ENCODE measurements around the gene MKNK1.
"Not testable (repeated sequence)": the region's sequence is repeated elsewhere in the genome, so short reads cannot be mapped to it uniquely, and the experiment has no call there.

The MKNK1 gene

DNA sequence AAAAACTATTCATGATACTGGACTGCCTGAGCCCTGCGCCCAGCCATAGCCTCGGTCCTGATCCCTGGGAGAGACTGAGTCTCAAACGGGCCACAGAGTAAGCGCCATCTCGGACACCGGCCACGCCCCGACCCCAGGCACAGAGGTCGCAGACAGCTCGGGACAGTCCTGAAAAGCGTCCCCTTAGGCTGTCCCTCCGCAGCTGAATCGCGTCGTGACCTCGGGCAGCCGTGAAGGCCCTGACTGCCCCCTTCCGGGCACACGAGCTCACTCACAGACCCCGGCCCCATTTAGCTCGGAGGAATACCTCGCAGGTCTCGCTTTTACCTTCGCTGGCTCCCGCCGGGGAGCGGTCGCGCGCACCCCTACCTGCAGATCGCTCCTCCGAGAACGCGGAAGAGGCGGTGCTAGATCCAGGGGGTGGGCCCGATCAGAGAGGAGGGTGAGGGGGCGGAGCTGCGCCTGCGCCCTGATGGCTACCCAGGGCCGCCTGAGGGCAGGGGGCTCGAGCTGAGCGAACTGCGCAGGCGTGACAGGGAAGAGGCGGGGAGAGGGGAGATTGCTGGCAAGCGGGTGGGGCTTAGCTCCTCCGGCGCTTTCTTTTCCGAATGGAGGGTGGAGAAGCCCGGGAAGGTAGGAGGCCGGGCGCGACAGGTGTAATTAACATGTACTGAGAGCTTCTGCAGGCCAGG lies at the start of gene MKNK1:
MKNK1 (minus strand) TSS at position 411 of the 692 bp plus-strand sequence. CDS start 20,941 bp downstream, outside the sequence.
- peak; percentile 95 for ATAC-seq
- peak within 1 kb of the TSS; percentile 90 for H3K4me3 Mint-ChIP-seq
- H3K36me3 Mint-ChIP-seq = peaks cover 29% of the 10 kb centered on the region
- H3K9me3 Mint-ChIP-seq = no peaks in the 10 kb centered on the region
- H3K27ac Mint-ChIP-seq = peak within 1 kb of the TSS; percentile 89
- peak; percentile 95 to 99 for DNase-seq (ENCODE audit: low spot score in 2 of 2)
- peaks cover 61% of the 10 kb centered on the region for H3K4me1 Mint-ChIP-seq

DNA sequence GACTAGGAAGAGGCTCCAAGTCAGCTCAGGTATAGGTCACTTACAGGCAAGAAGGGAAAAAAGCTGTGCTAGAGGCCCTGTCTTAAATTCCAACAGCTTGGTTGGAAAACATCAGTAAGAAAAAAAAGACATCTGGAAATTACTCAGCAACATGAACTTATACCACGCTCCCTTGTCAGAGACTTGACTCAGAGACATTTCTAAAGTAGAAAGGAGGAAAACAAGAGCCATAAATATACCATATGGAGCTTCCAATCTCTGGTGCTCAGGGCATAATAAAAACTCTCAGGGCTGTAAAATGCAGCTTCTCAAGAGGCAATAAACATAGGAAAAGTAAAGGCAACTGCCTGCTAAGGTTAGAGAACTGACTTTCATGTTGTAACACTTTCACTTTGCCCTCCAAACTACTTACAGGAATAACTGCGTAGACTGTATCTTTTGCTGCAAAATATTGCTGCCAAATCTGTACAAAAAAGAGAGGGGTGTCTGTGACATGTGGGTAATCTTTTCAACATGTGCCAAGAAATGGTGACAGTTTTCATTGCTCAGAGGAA lies 49.4 kb upstream of the MKNK1 start:
- Mint-ChIP-seq H3K4me3 (no peak overlapping the region), H3K27ac (peak overlapping the region; percentile 2), H3K36me3 (peaks cover 73% of the 10 kb centered on the region), H3K4me1 (peaks cover 6% of the 10 kb centered on the region), H3K9me3 (no peaks in the 10 kb centered on the region)
- ATAC-seq = peak; percentile 55
- DNase-seq (ENCODE audit: low spot score in 2 of 2) = no peak

DNA sequence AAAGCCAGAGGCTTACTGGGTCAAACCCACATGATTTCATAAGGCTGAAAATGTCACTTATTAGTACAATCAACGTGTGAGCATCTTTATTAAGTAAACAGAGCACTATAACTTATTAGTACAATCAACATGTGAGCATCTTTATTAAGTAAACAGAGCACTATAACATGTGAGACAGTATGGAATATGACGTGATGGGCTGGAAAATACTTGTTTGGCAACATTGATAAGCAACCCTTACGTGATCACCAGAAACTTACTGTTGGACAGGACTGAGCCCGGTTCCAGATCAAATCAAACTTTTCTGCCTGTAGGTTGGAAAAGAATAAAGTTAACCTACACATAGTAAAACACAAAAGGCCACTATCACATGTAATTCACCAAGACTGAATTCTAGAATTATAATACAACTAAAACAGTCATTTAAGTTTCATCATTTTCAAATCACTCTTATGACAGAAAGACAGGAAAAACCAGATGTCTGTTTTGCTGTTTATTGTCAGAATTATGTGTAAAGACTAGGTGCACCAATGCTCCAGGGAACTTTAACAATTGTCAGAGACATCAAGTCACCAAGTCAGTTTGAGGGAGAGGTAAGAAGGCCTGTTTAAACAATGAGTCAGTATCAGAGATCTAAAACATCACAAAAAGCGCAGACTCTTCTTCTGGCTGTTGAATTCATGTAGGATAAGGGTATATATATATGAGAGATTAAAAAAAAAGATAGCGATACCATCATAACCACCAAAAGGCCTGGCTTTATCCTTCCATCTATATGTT lies 48.4 kb upstream of the MKNK1 start:
- DNase-seq (ENCODE audit: low spot score in 2 of 2) (no peak), ATAC-seq (no peak)
- peak overlapping the region; percentile 2 for H3K27ac Mint-ChIP-seq
- H3K4me1 Mint-ChIP-seq = peaks cover 6% of the 10 kb centered on the region
- no peaks in the 10 kb centered on the region for H3K9me3 Mint-ChIP-seq
- H3K36me3 Mint-ChIP-seq = peaks cover 68% of the 10 kb centered on the region
- no peak overlapping the region for H3K4me3 Mint-ChIP-seq

DNA sequence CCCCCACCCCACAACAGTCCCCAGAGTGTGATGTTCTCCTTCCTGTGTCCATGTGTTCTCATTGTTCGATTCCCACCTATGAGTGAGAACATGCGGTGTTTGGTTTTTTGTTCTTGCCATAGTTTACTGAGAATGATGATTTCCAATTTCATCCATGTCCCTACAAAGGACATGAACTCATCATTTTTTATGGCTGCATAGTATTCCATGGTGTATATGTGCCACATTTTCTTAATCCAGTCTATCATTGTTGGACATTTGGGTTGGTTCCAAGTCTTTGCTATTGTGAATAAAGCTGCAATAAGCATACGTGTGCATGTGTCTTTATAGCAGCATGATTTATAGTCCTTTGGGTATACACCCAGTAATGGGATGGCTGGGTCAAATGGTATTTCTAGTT lies 47.1 kb upstream of the MKNK1 start:
- not testable (repeated sequence) for H3K9me3 Mint-ChIP-seq; DNase-seq (ENCODE audit: low spot score in 2 of 2); ATAC-seq; H3K4me1 Mint-ChIP-seq; H3K27ac Mint-ChIP-seq; H3K4me3 Mint-ChIP-seq
- H3K36me3 Mint-ChIP-seq = peaks cover 59% of the 10 kb centered on the region

DNA sequence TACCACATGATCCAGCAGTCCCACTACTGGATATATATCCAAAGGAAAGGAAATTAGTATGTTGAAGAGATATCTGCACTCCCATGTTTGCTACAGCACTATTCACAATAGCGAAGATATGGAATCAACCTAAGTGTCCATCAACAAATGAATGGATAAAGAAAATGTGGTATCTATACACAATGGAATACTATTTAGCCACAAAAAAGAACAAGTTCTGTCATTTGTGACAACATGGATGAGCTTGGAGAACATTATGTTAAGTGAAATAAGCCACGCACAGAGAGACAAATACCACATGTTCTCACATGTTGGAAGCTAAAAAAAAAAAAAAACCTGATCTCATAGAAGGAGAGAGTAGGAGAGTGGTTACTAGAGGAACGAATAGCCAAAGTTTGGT lies 46.4 kb upstream of the MKNK1 start:
- H3K9me3 Mint-ChIP-seq = no peaks in the 10 kb centered on the region
- H3K27ac Mint-ChIP-seq = no peak overlapping the region
- ATAC-seq (no peak), DNase-seq (ENCODE audit: low spot score in 2 of 2) (no peak)
- no peak overlapping the region for H3K4me3 Mint-ChIP-seq
- H3K4me1 Mint-ChIP-seq = peaks cover 6% of the 10 kb centered on the region
- H3K36me3 Mint-ChIP-seq = peaks cover 53% of the 10 kb centered on the region

DNA sequence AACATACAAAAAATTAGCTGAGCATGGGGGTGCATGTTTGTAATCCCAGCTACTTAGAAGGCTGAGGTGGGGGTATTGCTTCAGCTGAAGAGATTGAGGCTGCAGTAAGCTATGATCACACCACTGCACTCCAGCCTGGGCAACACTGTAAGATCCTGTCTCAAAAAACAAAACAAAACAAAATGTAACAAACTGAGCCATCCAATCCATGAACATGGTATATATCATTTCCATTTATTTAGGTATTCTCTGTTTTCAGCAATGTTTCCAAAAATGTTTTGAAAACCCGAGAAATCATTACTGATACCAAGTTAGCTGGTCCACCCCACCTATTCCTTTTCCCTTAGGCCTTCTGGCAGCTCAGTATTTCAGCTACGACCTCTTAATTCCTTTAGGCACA lies 45.7 kb upstream of the MKNK1 start:
- ATAC-seq (no peak), DNase-seq (ENCODE audit: low spot score in 2 of 2) (no peak)
- no peak overlapping the region for H3K4me3 Mint-ChIP-seq
- peaks cover 6% of the 10 kb centered on the region for H3K4me1 Mint-ChIP-seq
- no peaks in the 10 kb centered on the region for H3K9me3 Mint-ChIP-seq
- H3K36me3 Mint-ChIP-seq = peaks cover 47% of the 10 kb centered on the region
- H3K27ac Mint-ChIP-seq = no peak overlapping the region

DNA sequence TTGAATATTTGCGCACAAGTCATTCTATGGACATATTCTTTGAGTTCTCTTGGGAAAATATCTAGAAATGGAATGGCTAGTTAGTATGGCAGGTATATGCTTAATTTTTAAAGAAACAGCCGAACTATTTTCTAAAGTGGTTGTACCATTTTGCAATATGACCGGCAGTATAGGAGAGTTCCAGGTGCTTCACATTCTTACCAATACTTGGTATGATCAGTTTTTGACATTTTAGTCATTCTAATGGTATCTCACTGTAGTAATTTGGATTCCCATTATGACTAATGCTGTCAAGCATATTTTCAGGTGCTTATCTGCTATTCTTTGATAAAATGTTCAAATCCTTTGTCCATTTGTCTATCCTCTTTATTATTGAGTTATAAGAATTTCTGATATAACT lies 43.5 kb upstream of the MKNK1 start:
- Mint-ChIP-seq H3K36me3 (peaks cover 44% of the 10 kb centered on the region), H3K4me1 (no peaks in the 10 kb centered on the region), H3K4me3 (no peak overlapping the region), H3K9me3 (no peaks in the 10 kb centered on the region), H3K27ac (no peak overlapping the region)
- ATAC-seq (peak; percentile 68), DNase-seq (ENCODE audit: low spot score in 2 of 2) (no peak)

DNA sequence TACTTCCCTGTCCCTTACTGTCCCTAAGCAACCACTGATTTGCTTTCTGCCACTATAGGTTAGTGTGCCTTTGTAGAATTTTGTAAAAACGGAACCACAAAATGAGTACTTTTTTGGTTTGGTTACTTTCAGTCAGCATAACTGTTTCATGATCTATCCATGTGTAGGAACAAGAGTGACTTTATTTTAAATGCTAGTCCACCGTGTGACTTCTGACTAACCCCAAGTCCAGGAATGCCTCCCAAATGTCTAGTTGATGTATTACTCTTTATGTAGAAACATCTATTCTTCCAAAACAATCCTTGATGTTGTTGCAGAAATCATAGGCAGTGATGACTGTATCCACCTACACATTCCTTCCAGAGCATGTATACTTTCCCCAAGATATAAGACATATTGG lies 42.8 kb upstream of the MKNK1 start:
- ATAC-seq (peak; percentile 52), DNase-seq (ENCODE audit: low spot score in 2 of 2) (no peak)
- no peak overlapping the region for H3K27ac Mint-ChIP-seq
- no peaks in the 10 kb centered on the region for H3K9me3 Mint-ChIP-seq
- no peaks in the 10 kb centered on the region for H3K4me1 Mint-ChIP-seq
- no peak overlapping the region for H3K4me3 Mint-ChIP-seq
- H3K36me3 Mint-ChIP-seq = peaks cover 37% of the 10 kb centered on the region

DNA sequence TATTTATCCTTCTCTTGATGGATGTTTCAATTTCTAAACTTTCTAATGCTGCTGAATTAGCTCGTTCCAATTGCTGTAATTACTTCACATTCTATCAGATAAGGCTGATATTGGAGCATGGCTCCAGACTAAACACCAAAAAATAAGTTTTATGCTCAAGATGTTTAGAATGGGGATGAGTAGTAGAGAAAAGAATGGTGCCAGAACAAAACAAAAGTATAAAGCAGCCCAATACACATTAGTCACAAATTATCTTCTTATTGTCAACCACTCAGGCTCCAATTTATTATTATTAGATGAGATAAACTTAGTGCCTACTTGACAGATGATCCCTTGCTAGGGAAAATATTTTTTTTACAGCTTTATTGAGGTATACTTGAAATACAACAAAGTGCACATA lies 42.3 kb upstream of the MKNK1 start:
- ATAC-seq (no peak), DNase-seq (ENCODE audit: low spot score in 2 of 2) (no peak)
- Mint-ChIP-seq H3K36me3 (peaks cover 32% of the 10 kb centered on the region), H3K4me1 (no peaks in the 10 kb centered on the region), H3K4me3 (no peak overlapping the region), H3K9me3 (no peaks in the 10 kb centered on the region), H3K27ac (no peak overlapping the region)

DNA sequence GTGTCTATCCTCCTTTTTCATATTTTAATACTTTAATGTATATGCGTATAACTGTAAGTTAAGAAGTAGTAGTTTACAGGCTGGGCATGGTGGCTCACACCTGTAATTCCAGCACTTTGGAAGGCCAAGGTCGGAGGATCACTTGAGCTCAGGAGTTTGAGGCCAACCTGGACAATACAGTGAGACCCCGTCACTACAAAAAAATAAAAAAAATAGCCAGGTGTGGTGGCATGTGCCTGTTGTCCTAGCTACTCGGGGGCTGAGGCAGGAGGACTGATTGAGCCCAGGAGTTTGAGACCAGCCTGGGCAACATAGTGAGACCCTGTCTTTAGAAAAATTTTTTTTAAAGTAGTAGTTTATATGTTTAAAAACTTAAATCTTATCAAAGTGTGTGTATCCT lies 41.7 kb upstream of the MKNK1 start:
- H3K9me3 Mint-ChIP-seq = no peaks in the 10 kb centered on the region
- no peak overlapping the region for H3K27ac Mint-ChIP-seq
- no peak overlapping the region for H3K4me3 Mint-ChIP-seq
- no peaks in the 10 kb centered on the region for H3K4me1 Mint-ChIP-seq
- peaks cover 29% of the 10 kb centered on the region for H3K36me3 Mint-ChIP-seq
- no peak for ATAC-seq
- DNase-seq (ENCODE audit: low spot score in 2 of 2) = no peak

DNA sequence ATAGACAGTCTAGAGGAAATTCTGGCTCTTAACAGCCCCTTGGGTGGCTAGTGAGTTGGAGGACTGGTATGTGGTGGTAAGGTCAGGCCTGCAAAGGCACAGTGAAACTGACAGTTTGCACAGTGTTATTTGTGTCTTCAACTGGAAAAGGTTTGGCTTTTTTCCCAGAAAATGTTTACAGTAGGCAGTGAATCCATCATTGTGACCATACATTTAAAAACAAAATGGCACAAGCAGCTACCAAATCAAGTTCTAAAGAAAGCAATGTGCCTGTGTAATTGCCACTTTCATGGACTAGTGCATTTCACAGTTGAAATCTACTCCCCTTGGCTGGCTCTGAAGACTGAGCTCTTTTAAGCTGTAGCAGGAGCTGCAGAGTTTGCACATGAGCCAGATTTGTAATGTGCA lies 39.3 kb upstream of the MKNK1 start:
- ATAC-seq (no peak), DNase-seq (ENCODE audit: low spot score in 2 of 2) (no peak)
- Mint-ChIP-seq H3K9me3 (no peaks in the 10 kb centered on the region), H3K4me3 (no peak overlapping the region), H3K4me1 (no peaks in the 10 kb centered on the region), H3K36me3 (peaks cover 4% of the 10 kb centered on the region), H3K27ac (no peak overlapping the region)

DNA sequence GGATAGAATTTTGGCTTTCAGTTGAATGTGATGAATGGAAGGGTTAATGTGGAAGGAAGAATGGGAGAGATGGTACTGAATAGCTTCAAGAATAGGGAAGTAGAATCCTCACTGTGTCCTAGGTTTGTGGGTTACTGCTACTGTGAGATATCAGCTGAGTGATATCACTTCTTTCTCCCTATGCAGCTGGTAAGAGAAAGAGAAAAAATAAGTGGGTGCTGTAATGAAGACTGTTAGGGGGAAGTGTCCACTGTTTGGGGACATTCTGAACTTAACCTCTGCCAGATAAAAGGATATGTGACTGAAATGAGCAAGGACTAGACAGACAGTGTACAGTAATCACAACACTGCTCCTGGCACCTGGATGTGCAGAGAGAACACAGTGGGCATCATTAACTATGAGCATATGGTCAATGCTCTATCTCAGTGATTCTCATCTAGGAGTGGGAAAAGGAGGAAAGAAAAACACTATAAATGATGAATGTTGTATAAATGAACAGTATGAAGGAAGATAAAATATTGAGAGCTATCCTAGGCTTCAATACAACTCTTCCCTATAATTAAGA lies 38.1 kb upstream of the MKNK1 start:
- H3K9me3 Mint-ChIP-seq = no peaks in the 10 kb centered on the region
- no peaks in the 10 kb centered on the region for H3K4me1 Mint-ChIP-seq
- no peak overlapping the region for H3K4me3 Mint-ChIP-seq
- DNase-seq (ENCODE audit: low spot score in 2 of 2) (no peak), ATAC-seq (no peak)
- H3K27ac Mint-ChIP-seq = no peak overlapping the region
- no peaks in the 10 kb centered on the region for H3K36me3 Mint-ChIP-seq

DNA sequence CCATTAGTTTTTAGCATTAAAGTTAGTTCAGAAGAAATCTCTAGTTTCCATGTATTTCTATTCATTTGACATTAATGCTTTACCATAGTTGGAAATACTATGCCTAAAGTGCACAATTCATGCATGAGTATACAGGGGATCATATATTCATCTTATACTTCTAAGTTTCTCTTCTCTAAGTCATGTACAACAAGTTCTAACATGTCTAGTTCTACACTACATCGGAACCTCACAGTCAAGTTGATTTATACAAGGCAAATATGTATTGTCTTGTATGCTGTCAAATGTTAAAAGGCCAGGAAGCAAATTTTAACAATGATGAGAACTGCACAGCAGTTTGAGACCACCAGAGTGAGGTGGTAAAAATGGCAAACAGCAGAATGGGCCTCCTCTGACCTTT lies 35.5 kb upstream of the MKNK1 start:
- H3K36me3 Mint-ChIP-seq = peaks cover 23% of the 10 kb centered on the region
- no peak overlapping the region for H3K27ac Mint-ChIP-seq
- no peak overlapping the region for H3K4me3 Mint-ChIP-seq
- no peaks in the 10 kb centered on the region for H3K9me3 Mint-ChIP-seq
- no peak for ATAC-seq
- no peaks in the 10 kb centered on the region for H3K4me1 Mint-ChIP-seq
- no peak for DNase-seq (ENCODE audit: low spot score in 2 of 2)

DNA sequence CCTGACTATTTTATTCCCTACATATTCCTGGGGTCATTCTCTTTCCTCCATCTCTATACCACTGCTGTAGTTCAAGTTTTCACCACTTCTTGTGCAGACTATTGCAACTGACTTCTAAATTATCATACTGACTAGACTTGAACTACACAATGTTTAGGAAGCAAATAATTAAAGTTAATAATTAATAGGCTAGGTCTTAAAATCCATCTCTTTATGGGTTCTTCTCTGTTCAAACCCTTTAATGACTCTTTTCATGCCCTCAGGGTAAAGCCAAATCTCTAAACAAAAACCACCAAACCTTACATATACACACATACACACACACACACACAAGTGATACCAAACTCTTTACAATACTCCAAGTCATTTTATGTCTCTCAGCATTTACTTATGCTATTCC lies 34.9 kb upstream of the MKNK1 start:
- no peaks in the 10 kb centered on the region for H3K9me3 Mint-ChIP-seq
- no peak overlapping the region for H3K4me3 Mint-ChIP-seq
- H3K4me1 Mint-ChIP-seq = no peaks in the 10 kb centered on the region
- H3K36me3 Mint-ChIP-seq = peaks cover 29% of the 10 kb centered on the region
- DNase-seq (ENCODE audit: low spot score in 2 of 2) = no peak
- no peak for ATAC-seq
- no peak overlapping the region for H3K27ac Mint-ChIP-seq

DNA sequence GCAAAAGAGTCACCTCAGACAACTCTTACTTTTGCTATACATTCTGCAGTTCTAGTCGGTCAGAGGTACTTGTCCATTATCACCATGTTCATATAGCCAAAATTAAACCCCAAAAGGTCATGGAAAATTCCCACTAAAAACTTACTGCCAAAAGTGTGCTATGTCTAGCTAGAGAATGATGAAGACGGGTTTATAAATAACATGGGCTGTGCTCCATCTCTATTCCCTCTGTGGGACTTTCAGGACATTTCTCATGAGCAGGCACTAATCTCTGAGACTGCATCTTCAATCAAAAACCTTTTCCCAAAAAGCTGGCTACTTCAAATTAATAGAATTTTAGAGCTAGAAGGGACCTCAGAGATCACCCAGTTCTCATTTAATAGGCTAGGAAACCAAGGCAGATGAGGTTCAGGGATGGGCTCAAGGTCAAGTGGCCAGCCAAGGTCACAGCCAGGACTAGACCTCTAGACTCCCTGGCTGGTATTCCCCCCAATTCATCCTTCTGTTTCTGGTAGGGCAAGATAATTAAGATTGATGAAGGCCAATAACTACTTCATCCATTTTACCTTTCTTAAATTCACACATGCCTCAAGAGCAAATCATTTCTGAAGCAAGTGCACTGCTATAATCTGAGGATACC lies 33.5 kb upstream of the MKNK1 start:
- no peaks in the 10 kb centered on the region for H3K4me1 Mint-ChIP-seq
- ATAC-seq (no peak), DNase-seq (ENCODE audit: low spot score in 2 of 2) (no peak)
- H3K36me3 Mint-ChIP-seq = peaks cover 35% of the 10 kb centered on the region
- no peak overlapping the region for H3K27ac Mint-ChIP-seq
- H3K9me3 Mint-ChIP-seq = no peaks in the 10 kb centered on the region
- H3K4me3 Mint-ChIP-seq = no peak overlapping the region

All from stimulated activated effector memory CD8-positive, alpha-beta T cell treated with anti-CD3 and anti-CD28 coated beads, Interleukin-12 subunit alpha, Interleukin-12 subunit beta, amount 100 ng/mL, for 72 hours (primary cell).